Measurements from ENCODE around the gene YAE1. TPM values are rescaled to one million over a fixed set of nuclear protein-coding genes. Genes with fewer than 3 reads are reported as not detected.

The YAE1 gene
- total RNA-seq, 1 experiment from 2014 or later = 52.7 TPM

GRCh38 chr7:39607865-39608264, 41.7 kb downstream of the YAE1 start:
- no peak for DNase-seq (ENCODE audit: low read depth)

DNA sequence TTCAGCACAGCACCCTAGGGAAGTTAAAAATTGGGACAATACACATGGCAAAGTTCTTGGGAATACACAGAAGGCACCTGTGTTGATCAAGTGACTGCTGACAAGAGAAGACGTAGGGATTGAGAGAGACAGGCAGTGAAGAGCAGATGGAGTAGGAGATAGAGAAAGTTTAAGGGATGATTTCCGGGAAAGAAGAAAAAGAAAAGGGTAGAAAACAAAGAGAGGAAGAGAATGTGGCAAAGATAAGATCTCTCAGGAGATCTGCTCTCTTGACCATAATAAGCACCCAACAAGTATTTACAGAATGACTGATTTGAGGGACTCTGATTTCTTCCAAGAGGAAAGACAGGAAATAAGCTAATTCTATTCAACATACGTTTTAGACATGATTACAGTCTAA, 42.1 kb downstream of the YAE1 start:
- no peak for DNase-seq (ENCODE audit: low read depth)

DNA sequence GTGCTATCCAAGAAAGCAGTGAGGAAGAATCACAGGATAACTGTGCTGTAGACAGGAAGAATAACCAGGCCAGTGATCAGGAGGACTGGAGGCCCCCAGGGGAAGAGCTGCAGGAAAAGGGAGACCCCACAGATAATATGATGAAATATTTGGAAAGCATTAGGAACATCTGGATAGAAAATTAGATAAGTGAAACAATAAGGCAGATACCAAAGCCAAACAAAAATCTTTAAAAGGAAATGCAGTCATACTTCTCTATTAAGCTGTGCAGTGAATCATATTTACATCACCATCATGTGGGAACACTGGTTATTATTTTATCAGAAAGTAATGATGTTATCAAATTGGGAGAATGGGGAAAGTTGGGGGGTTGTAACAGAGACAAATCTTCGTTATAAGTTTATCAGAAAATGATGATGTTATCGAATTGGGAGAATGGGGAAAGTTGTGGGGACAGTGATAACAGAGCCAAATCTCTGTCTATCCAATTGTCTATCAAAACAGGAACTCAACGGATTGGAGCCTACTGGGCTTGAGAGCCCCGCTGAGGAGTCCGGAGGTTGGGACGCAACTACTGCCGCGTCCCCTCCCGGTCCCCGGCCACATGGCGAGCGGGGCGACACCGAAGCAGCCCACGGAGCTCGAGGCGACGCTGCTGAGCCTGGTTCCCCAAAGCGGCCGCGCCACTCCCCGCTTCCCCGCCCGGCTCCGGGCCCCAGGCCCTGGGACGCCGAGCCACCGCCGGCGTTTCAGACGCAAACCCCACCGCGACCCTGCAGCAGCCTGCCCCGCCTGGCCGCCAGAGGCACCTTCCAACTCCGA, 43.1 kb downstream of the YAE1 start:
- no peak for DNase-seq (ENCODE audit: low read depth)

DNA sequence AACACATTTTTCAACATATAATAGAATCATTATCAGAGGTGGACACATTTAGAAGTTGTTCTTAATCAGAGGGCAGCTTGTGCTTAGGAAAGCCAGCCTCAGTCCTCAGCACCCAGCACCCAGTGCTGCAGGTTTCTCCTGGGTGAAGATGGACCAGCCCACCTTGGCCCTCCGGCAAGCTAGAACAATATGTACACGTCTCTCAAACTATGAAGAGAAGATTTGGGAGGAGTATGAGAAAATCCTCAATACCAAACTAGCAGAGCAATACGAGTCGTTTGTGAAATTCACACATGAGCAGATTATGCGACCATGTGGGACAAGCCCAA, 43.7 kb downstream of the YAE1 start:
- DNase-seq (ENCODE audit: low read depth) = no peak

GRCh38 chr7:39613577-39613976, 47.4 kb downstream of the YAE1 start:
- DNase-seq (ENCODE audit: low read depth) = no peak

DNA sequence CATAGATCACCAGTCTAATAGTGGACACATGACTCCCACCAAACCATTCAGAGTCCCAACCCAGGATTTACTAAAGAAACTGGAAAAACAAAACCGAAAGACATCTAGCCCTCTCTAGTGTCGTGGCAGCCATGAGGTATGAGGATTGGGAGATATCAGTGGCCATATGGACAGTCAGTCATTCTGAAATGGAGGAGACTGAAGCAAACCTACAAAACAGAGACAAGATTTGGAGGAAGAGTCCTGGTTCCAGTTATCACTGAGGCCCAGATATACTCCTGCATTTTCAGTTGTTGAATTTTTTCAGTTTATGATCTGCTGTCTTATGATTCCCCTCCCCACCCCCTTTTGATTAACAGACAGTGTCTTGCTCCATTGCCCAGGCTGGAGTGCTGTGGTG, 48.1 kb downstream of the YAE1 start:
- DNase-seq (ENCODE audit: low read depth) = no peak

GRCh38 chr7:39615350-39615975, 49.3 kb downstream of the YAE1 start:
- DNase-seq (ENCODE audit: low read depth) = no peak

DNA sequence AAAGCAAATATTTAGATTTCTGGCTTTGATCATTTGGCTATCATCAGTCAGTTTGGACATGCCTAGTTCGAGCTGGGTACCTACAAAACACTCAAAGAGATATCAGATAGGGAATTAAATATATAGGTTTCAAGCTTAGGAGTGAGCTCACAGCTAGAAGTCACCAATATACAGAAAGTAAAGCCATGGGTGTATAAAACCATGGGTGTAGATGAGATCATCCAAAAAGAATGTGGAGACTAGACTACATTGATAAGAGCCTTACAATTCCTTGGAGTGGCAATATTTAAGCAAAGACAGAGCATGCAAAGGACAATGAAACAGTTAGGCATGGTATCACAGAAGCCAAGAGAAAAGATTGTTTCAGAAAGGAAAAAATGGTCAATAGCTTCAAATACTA, 49.9 kb downstream of the YAE1 start:
- DNase-seq (ENCODE audit: low read depth) = peak; percentile 40

GRCh38 chr7:39617005-39617404, 50.8 kb downstream of the YAE1 start:
- DNase-seq (ENCODE audit: low read depth) = no peak

DNA sequence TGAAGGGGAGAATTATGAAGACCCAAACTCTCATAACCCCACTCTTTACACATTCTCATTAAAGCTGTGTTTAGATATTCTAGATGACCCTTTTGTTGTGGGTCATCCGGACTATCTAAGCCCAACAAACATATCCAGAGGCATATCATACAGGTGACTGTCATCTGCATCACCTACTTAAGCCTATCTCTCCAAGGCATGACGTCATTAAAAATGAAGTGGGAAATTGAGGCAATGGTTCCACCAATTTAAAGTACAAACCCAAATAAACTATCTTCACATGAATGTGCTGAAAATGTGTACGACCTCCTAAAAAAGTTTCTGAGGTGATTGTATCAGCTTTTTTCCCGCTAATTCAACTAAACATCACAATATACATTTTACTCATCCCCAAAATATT, 52.7 kb downstream of the YAE1 start:
- no peak for DNase-seq (ENCODE audit: low read depth)

DNA sequence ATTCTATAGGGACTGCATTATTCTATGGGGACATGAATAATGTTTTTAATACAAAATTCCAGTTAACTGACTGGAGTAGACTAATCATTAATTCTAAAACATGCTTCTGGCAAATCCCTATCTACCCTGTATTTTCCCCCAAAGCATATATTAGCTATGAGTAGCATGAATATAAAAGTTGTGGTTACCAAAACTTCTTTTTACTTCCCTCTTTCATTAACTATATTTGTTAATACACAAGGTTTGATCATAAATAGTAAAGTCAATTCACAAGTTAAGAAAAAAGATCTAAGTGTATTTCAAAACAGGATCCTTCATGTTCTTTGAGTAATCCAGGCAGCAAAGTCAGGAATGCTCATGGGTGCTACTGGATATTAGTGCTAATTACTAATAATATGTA, 54.3 kb downstream of the YAE1 start:
- no peak for DNase-seq (ENCODE audit: low read depth)

GRCh38 chr7:39621261-39621660, 55.1 kb downstream of the YAE1 start:
- peak; percentile 81 for DNase-seq (ENCODE audit: low read depth)

- peak; percentile 63 for DNase-seq (ENCODE audit: low read depth)
Observed at GRCh38 chr7:39621784-39622411, 55.7 kb downstream of the YAE1 start.

Other genes starting within 250 kb of the YAE1 start
- 18.7 and 19.2 TPM in 2 replicates for gene RALA, start 57.2 kb downstream of the YAE1 start, total RNA-seq (2014; rRNA removed; shearing (Covaris generic))